IPS DF 19.7 (cell line): Measurements from ENCODE around the gene FAM217A.

Experiments
- DNase-seq: peaks from one replicate; pipeline ENCODE4 v3.0.0-alpha.2; 2013; ENCODE audit warnings: low read depth, low spot score

FAM217A gene

DNA sequence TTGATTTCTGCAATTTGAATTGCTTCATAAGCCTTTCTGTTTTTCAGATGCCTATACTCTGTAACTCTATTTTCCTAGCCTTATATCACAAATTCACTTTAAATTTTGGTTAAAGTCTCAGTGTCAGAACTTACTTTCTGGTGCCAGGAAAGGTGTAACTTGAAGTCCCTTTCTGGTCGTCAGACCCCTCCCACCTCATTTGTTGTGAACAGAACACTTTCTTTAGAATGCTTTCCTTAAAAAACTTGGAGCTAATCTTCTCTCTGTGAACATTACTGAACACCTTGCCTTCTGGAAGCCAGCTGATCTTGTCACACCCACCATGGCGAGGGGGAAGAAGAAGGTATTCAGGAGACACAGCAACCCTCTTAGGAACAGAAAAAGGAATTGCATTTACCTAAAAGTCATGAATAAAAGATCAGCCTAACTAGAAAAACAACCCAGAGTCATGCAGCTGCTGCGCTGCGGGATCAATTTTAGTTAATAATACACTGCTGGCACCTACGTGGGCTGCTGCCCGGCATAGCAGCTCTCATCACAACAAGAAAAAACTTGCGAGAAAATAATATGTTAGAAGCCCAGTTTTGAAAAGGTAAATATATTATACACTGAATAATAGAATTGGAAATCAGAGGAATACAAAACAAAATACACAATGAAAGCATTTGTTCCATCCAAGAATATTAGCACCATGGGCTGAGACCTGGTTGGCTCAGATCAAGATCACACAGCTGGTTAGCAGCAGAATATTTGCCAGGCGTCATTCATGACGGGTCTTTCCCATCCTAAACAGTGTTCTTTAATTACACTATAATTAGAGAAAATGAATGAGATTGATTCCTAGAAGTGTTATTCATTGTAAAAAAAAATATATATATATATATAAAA is 5.8 kb upstream of the FAM217A start:
- no peak for DNase-seq

DNA sequence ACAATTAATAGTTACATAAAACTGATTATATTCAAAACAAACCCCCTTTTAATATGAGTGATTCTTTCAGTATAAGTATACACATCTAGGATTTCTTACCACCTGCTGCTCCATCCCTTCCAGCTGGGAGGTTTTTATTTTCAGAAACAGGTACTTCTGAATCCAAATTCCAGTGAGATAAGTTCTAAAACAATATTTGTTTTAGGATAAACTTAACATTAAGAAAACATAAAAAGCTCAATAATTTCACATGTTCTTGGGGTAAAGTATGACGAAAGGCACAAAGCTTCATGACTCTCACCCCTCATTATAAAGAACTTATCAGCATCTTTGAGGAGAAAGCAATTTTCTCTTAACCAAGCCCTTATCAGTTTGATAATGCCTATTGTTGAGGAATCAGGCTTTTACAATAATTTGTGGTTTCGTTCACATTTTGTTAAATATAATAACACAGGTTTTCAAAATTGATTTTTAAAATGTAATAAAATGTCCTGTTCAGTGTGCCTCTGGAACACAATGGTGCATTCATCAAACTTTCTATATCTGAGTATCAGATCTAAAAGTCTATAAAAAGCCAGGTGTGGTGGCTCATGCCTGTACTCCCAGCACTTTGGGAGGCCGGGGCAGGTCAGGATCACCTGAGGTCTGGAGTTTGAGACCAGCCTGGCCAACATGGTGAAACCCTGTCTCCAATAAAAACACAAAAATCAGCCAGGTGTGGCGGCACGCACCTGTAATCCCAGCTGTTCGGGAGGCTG is 4.3 kb downstream of the FAM217A start:
- DNase-seq: no peak

DNA sequence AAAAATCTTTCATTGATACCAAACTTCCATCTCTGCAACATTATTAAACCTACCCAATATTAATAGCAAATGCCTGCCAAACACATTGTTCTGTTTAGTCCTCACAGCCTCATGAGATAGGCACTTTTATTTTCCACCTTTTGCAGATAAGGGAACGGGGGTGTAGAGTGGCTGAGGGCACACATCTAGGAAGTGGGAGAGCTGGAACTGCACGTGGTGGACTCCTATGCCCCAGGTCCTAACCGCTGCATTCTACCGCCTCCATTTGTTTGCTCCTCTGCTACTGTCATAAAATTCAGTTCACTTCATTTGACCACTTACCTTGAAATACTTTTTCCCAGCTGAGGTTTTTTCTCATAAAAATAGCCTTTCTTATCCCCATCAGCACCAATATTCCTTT is 7.6 kb downstream of the FAM217A start:
- no peak for DNase-seq

DNA sequence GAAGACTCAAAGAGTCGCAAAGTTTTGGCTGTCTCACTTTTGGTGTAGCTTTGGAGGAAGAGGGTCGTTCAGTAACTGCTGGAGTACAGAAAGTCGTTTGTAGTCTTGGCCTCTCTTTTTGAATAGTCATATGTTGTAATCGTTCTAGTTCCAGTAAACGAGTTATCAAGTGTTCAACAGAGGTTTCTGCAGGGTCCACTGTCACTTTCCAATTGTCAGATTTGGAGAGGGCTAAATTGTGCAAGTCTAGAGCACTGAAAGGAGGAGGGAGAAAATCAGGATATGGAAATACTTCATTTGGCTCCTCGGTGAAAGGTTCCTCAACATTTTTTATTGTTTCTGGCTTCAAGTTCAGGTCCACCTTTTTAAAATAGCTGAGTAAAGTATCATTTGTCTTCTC is 9.7 kb downstream of the FAM217A start:
- DNase-seq: no peak

DNA sequence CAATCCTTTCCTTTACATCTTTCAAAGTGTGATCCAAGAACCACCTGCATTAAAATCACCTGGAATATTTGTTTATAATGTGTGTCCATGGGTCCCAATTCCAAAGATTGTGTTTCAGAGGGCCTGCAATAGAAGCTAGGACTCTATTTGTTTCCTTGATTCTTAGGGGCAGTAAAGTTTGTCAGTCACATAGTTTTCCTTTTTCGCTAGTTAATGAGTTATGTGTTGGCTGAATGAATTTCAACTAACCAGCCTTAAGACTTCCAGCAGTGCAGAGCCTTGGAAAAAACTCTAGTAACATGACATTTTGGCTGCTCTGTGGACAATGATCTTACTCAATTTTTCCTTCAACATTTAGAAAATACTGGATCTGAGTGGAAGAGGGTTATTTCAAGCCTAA is 11.3 kb downstream of the FAM217A start:
- no peak for DNase-seq

DNA sequence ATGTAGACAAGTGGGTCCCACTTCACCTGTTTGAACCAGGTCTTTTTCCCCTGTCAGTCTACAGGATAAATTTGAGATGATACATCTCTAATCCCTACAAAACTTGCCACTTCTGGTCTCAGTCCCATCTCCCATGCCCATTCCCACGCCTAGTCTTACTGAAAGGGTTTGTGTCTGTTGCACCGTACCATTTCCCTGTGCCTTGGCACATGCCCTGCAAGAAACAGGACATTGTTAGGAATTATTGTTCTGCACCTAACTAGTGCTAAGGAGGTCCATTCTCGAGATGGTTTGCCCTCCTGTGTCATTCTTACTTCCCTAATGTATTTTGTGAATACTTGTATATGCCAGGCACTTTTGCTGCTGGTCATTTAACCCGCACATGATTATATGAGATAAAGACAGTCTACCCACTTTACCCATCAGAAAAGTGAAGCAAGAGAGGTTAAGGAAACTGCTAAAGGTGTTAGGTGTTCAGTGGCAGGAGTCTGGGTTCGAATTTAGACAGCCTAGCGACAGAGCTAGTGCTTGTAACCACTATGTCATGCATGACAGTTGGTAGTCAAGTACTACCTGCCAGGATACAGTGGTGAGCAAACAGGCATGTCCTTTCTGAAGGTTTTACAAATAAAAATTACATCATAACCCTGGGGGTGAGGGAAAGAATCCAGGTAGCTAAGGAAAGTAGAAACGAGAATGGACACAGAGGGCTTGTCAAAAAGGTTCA is 12.7 kb downstream of the FAM217A start:
- DNase-seq: no peak

DNA sequence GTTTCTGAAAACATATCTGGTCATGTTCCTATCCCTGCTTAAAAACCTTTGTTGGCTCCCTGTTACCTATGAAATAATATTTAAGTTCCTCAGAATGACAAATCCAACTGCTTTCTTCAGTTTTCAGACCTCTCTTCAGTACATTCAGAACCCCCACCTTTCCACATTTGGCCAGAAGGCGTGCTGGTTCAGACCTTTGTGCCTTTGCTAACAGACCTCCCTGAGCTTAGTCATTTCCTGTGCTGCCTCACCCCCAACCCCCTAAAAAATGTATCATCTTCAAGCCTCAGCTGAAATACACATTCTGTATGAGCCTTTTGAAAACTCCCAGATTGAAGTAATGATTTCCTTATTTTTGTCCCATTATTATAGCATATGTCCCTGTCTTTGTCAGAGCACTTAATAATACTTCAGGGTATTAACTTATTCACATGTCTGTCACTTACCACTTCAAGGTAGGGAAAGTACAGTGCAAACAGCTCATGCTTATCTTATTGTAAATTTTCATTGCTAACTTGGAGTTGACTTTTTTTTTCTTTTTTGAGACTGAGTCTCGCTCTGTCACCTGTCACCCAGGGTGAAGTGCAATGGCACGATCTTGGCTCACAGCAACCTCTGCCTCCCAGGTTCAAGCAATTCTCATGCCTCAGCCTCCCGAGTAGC is 19.7 kb downstream of the FAM217A start:
- DNase-seq: no peak

DNA sequence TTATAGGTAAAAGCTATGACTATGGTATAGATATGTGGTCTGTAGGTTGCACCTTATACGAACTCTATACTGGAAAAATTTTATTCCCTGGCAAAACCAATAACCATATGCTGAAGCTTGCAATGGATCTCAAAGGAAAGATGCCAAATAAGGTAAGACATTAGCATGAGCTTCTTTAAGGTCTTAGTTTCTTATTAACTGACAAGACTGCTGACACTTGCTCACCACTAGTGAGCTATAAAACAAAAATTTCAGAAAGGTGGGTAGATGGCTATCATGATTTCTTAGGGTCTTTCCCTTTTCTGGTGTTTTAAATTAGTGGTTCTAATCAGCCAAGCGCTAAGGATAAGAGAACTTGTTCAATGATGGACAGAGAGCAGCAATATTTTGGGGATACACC is 21.9 kb downstream of the FAM217A start:
- DNase-seq: no peak

DNA sequence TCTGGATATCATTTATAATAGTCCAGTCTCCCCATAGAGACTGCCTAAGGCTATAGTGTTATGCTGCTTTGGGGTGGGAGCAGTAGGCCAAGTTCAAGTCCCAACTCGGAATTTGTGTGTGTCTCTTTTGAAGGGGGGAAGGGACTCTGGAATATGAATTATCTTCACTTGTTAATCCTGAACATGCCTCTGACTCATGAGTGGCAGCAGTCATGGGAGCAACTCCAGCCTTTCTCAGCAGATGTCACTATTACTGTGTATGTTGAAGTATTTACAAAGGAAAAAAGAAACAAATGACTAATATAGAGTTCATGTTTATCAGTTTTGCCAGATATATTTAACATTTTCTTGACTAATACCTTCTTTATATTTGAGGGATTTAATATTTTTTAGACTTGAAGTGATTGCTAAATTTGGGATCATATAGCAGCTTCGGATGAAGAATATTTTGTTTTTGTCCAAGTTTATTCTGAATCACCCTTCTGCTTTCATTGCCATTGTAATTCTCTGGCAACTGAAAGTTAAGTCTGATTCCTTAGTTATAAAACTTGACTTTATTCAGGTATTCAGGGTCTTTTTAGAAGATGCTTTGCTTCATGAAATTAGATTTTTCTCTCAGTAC is 23.4 kb downstream of the FAM217A start:
- no peak for DNase-seq

DNA sequence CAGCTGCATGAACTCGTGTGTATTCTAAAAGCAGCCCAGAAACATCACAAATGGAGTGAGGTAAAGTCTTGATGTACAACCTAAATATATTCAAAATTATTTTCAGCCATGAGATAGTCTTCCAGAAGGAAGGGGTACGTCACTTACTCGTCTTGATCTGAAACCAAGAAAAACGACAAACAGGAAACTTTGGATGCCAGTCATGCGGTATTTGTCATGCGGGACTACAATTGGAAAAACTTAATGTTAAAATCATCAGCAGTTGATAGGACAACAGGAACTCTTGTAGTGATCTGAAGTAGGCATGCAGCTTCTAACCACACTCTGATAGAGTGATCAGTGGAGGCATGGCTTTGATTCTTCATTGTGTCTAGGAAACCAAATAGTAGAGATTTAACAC is 29.7 kb downstream of the FAM217A start:
- DNase-seq: no peak

DNA sequence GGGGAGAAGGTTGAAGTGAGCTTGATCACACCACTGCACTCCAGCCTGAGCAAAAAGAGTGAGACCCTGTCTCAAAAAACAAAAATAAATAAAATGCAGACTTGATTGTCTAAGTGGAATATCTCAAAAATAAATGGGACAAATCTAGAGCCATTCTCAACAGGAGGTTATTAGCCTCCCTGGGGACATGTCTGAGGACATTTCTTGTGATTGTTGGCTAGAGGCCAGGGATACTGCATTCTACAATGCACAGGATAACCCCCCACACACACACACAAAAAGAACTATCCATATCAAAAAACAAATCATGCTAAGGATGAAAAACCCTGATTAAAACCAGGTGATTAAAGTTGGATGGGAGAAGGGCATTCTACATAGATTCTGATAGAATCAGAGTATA is 37.5 kb downstream of the FAM217A start:
- no peak for DNase-seq

DNA sequence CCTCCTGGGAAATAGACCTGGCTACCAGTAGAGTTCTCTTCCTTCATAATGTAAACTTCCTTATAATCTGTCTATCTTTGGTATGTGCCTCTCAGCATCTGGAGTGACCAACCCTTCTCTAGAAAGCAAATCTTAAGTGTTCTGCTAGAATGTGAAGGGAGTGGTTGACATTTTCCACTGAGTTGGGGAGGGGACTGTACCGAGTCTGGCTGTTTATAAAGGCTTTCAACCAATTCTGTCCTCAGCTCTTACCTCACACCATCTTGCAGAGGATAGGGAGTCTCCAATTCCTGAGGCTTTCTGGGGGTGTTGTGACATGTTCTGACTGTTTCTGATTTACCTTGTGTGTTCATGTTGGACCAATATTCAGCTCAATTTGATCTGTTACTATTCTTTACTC is 39.6 kb downstream of the FAM217A start:
- no peak for DNase-seq

DNA sequence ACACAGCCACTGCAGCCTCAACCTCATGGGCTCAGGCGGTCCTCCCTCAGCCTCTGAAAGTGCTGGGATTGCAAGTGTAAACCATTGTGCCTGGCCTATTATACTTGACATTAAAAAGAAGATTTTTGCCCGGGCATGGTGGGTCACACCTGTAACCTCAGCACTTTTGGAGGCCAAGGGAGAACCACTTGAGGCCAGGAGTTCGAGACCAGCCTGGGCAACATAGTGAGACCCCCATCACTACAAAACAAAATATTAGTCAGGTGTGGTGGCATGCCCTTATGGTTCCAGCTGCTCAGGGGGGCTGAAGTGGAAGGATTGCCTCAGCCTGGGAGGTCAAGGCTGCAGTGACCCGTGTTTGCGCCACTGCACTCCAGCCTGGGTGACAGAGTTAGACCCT is 42.4 kb downstream of the FAM217A start:
- DNase-seq: no peak

DNA sequence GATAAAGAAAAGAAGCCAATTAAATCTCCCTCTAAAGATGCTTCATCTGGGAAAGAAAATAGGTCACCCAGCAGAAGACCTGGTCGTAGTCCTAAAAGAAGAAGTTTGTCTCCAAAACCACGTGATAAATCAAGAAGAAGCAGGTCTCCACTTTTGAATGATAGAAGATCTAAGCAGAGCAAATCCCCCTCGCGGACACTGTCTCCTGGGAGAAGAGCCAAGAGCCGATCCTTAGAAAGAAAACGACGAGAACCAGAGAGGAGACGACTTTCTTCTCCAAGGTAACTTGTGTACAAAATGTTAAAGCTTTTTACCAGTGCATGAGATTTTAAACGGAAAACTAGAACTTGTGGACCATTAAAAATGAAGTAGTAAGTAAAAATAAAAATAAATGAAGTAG is 46.5 kb downstream of the FAM217A start:
- no peak for DNase-seq

DNA sequence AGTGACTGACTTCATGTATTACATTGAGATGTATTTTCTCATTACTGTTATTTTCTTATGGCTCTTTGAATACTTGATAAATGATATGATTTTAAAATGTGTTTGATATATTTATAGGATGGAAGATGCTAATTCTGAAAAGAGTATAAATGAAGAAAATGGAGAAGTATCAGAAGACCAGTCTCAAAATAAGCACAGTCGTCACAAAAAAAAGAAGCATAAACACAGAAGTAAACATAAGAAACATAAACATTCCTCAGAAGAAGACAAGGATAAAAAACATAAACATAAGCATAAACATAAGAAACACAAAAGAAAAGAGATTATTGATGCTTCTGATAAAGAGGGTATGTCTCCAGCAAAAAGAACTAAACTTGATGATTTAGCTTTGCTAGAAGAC is 47.5 kb downstream of the FAM217A start:
- DNase-seq: no peak

DNA sequence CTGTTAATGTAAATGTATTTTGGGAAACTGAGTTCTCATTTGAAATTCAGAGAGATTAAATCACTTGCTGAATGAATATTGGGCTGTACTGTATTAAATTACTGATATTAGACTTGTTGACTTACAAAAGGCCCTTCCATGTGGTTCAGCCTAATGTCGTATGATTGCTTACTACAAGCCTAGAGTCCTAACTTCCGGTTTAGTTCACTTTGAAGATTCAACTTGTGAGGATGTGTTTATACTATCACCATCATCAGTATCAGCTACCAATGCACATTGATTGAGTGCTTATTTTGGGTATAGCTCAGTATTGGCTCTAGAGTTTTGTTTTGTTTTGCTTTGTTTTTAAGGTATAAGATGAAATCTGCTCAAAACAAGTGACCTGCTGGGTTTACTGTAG is 48.3 kb downstream of the FAM217A start:
- DNase-seq: no peak

DNA sequence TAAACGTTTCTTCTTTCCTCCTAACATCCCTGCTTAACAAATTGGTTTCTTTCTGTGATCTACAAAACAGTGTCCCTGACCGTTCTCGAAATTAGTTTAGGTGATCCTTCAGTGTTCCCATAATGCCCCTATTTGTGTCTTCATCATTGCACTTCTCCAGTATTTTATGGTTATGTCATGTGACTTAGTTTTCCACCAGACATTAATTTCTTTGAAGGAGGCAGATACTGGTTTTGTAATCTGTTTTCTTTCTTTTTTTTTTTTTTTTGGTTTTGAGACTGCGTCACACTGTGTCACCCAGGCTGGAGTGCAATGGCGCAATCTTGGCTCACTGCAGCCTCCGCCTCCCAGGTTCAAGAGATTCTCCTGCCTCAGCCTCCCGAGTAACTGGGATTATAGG is 49.2 kb downstream of the FAM217A start:
- no peak for DNase-seq

DNA sequence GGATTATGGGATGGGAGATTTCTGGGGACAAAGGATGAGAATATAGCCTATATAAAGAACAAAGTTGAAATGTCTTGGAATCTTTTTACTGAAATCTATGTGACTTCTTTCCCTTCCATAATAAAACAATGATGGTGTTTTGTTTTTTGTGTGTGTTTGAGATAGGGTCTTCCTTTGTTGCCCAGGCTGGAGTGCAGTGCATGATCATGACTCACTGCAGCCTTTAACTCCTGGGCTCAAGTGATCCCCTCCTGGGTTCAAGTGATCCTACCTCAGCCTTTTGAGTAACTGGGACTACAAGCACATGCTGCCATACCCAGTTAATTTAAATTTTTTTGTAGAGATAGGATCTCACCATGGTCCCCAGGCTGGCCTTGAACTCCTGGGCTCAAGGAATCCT is 50.9 kb downstream of the FAM217A start:
- no peak for DNase-seq

DNA sequence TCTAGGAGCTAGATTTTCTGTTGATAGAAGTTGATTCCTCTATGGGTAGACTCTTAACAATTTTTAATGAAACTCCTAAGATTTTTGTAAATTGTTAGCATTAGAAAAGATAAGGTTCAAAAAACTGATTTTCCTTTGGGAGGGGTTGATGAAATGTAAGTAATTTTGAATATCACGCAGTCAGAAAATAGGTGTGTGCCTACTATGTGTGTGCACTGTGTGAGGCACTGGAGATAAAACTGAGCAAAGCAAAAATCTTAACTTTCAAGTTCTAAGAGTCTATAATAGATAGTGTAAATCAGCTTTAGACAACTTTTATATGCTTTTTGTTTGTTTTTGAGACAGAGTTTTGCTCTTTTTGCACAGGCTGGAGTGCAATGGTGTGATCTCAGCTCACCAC is 53.3 kb downstream of the FAM217A start:
- no peak for DNase-seq

DNA sequence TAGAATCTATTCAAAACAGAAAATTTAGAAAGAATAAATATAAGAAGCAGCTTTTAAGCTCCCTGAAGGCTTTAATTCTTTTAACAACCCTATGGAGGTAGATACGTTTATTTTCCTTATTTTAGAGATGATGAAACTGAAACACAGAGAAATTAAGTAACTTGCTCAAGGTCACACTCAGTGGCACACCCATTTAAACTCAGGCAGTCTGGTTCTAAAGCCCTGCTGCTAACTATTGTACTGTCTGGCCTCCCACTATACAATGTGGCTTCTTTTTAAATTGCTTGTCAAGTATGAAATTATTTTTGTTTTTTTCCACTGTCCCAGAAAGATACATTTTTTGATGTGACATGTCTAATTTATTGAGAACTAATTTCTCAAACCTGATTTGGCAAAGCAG is 55.7 kb downstream of the FAM217A start:
- no peak for DNase-seq
